Measurements from ENCODE around the gene KCNQ2. TPM values are rescaled to one million over a fixed set of nuclear protein-coding genes. Genes with fewer than 3 reads are reported as not detected.

Gene KCNQ2
- total RNA-seq, 1 donor from 2014 or later, result 14.6 TPM

- TF ChIP-seq CTCF (IDR thresholded peaks at IDR 0.05; ENCODE audit: unreplicated experiment), result no peak
- H3K36me3 Mint-ChIP-seq (ENCODE audit: insufficient read depth), result no peaks in the 10 kb centered on the region
- DNase-seq (ENCODE audit: low spot score, unreplicated experiment), result no peak
- no peak overlapping the region for H3K4me3 Mint-ChIP-seq (ENCODE audit: low read depth)
- H3K27ac Mint-ChIP-seq, result no peak overlapping the region
- H3K4me1 Mint-ChIP-seq (ENCODE audit: low read depth), result no peaks in the 10 kb centered on the region
- no peaks in the 10 kb centered on the region for H3K9me3 Mint-ChIP-seq (ENCODE audit: low read depth)
- H3K27me3 Mint-ChIP-seq, result peaks cover 28% of the 10 kb centered on the region
Observed at GRCh38 chr20:63468421-63468820, 4.0 kb downstream of the KCNQ2 start.

- no peak overlapping the region for H3K4me3 Mint-ChIP-seq (ENCODE audit: low read depth)
- peaks cover 33% of the 10 kb centered on the region for H3K27me3 Mint-ChIP-seq
- H3K4me1 Mint-ChIP-seq (ENCODE audit: low read depth), result no peaks in the 10 kb centered on the region
- no peak for DNase-seq (ENCODE audit: low spot score, unreplicated experiment)
- H3K36me3 Mint-ChIP-seq (ENCODE audit: insufficient read depth), result no peaks in the 10 kb centered on the region
- no peaks in the 10 kb centered on the region for H3K9me3 Mint-ChIP-seq (ENCODE audit: low read depth)
- no peak for TF ChIP-seq CTCF (IDR thresholded peaks at IDR 0.05; ENCODE audit: unreplicated experiment)
- no peak overlapping the region for H3K27ac Mint-ChIP-seq
Observed at GRCh38 chr20:63467294-63468083, 5.0 kb downstream of the KCNQ2 start.

GRCh38 chr20:63466861-63467260 lies 5.6 kb downstream of the KCNQ2 start:
- Mint-ChIP-seq H3K27ac (no peak overlapping the region), H3K36me3 (ENCODE audit: insufficient read depth) (no peaks in the 10 kb centered on the region), H3K27me3 (peaks cover 35% of the 10 kb centered on the region), H3K9me3 (ENCODE audit: low read depth) (no peaks in the 10 kb centered on the region), H3K4me1 (ENCODE audit: low read depth) (no peaks in the 10 kb centered on the region), H3K4me3 (ENCODE audit: low read depth) (no peak overlapping the region)
- DNase-seq (ENCODE audit: low spot score, unreplicated experiment), result no peak
- no peak for TF ChIP-seq CTCF (IDR thresholded peaks at IDR 0.05; ENCODE audit: unreplicated experiment)

- H3K36me3 Mint-ChIP-seq (ENCODE audit: insufficient read depth), result no peaks in the 10 kb centered on the region
- no peak for DNase-seq (ENCODE audit: low spot score, unreplicated experiment)
- no peak for TF ChIP-seq CTCF (IDR thresholded peaks at IDR 0.05; ENCODE audit: unreplicated experiment)
- no peaks in the 10 kb centered on the region for H3K9me3 Mint-ChIP-seq (ENCODE audit: low read depth)
- no peak overlapping the region for H3K4me3 Mint-ChIP-seq (ENCODE audit: low read depth)
- peaks cover 36% of the 10 kb centered on the region for H3K27me3 Mint-ChIP-seq
- H3K4me1 Mint-ChIP-seq (ENCODE audit: low read depth), result no peaks in the 10 kb centered on the region
- H3K27ac Mint-ChIP-seq, result no peak overlapping the region
Observed at GRCh38 chr20:63466250-63466825, 6.1 kb downstream of the KCNQ2 start.

- H3K27ac Mint-ChIP-seq, result no peak overlapping the region
- H3K36me3 Mint-ChIP-seq (ENCODE audit: insufficient read depth), result no peaks in the 10 kb centered on the region
- DNase-seq (ENCODE audit: low spot score, unreplicated experiment), result no peak
- H3K27me3 Mint-ChIP-seq, result peaks cover 35% of the 10 kb centered on the region
- H3K9me3 Mint-ChIP-seq (ENCODE audit: low read depth), result no peaks in the 10 kb centered on the region
- no peak overlapping the region for H3K4me3 Mint-ChIP-seq (ENCODE audit: low read depth)
- H3K4me1 Mint-ChIP-seq (ENCODE audit: low read depth), result peaks cover 2% of the 10 kb centered on the region
- no peak for TF ChIP-seq CTCF (IDR thresholded peaks at IDR 0.05; ENCODE audit: unreplicated experiment)
Observed at GRCh38 chr20:63465380-63466249, 6.8 kb downstream of the KCNQ2 start.
